Measurements from ENCODE around the gene APP. TPM values are rescaled to one million over a fixed set of nuclear protein-coding genes. Genes with fewer than 3 reads are reported as not detected.

Gene APP
- total RNA-seq, 4 donors from 2014 or later, result 234 to 376 (median 343) TPM

- Histone ChIP-seq H3K9me3 (no peaks in the 10 kb centered on the region), H3K27me3 (no peaks in the 10 kb centered on the region), H3K36me3 (no peaks in the 10 kb centered on the region), H3K4me1 (peaks cover 16% of the 10 kb centered on the region), H3K27ac (no peak overlapping the region), H3K4me3 (no peak overlapping the region)
- no peak for DNase-seq (ENCODE audit: low spot score in 2 of 2)
- TF ChIP-seq CTCF (IDR thresholded peaks at IDR 0.05) (no peak), POLR2A (IDR thresholded peaks at IDR 0.05) (no peak), EP300 (IDR thresholded peaks at IDR 0.05) (no peak)
- WGBS, result 44% methylated on average over 4 of the region's 4 CpGs
Measured at GRCh38 chr21:26098772-26099397, 71.7 kb downstream of the APP start.

- Histone ChIP-seq H3K36me3 (no peaks in the 10 kb centered on the region), H3K4me1 (peaks cover 16% of the 10 kb centered on the region), H3K4me3 (no peak overlapping the region), H3K27me3 (no peaks in the 10 kb centered on the region), H3K9me3 (no peaks in the 10 kb centered on the region), H3K27ac (no peak overlapping the region)
- TF ChIP-seq POLR2A (IDR thresholded peaks at IDR 0.05) (no peak), CTCF (IDR thresholded peaks at IDR 0.05) (no peak)
- WGBS, result 91% methylated on average over 4 of the region's 4 CpGs
- no peak for DNase-seq (ENCODE audit: low spot score in 2 of 2)
Measured at GRCh38 chr21:26097475-26097874, 73.1 kb downstream of the APP start.

- Histone ChIP-seq H3K4me3 (no peak overlapping the region), H3K27me3 (no peaks in the 10 kb centered on the region), H3K36me3 (no peaks in the 10 kb centered on the region), H3K9me3 (no peaks in the 10 kb centered on the region), H3K4me1 (peaks cover 16% of the 10 kb centered on the region), H3K27ac (no peak overlapping the region)
- WGBS, result 89% methylated on average over 13 of the region's 13 CpGs
- no peak for TF ChIP-seq CTCF (IDR thresholded peaks at IDR 0.05)
- no peak for TF ChIP-seq EP300 (IDR thresholded peaks at IDR 0.05)
- no peak for TF ChIP-seq POLR2A (IDR thresholded peaks at IDR 0.05)
- TF ChIP-seq POLR2AphosphoS5 (IDR thresholded peaks at IDR 0.05), result no peak
- DNase-seq (ENCODE audit: low spot score in 2 of 2), result no peak
Measured at GRCh38 chr21:26096494-26097371, 73.8 kb downstream of the APP start.

GRCh38 chr21:26095131-26095530 lies 75.4 kb downstream of the APP start:
- Histone ChIP-seq H3K4me3 (no peak overlapping the region), H3K4me1 (peaks cover 16% of the 10 kb centered on the region), H3K9me3 (no peaks in the 10 kb centered on the region), H3K27ac (no peak overlapping the region), H3K36me3 (no peaks in the 10 kb centered on the region), H3K27me3 (no peaks in the 10 kb centered on the region)
- TF ChIP-seq POLR2AphosphoS5 (IDR thresholded peaks at IDR 0.05) (no peak), CTCF (IDR thresholded peaks at IDR 0.05) (no peak), EP300 (IDR thresholded peaks at IDR 0.05) (no peak), POLR2A (IDR thresholded peaks at IDR 0.05) (no peak)
- no peak for DNase-seq (ENCODE audit: low spot score in 2 of 2)
- 88% methylated on average over 7 of the region's 7 CpGs for WGBS

- 79% methylated on average over 3 of the region's 3 CpGs for whole genome bisulfite sequencing
- no peaks in the 10 kb centered on the region for H3K9me3 ChIP-seq
- no peaks in the 10 kb centered on the region for H3K4me1 ChIP-seq
- H3K4me3 ChIP-seq, result no peak overlapping the region
- no peaks in the 10 kb centered on the region for H3K27me3 ChIP-seq
- no peaks in the 10 kb centered on the region for H3K36me3 ChIP-seq
- DNase-seq (ENCODE audit: low spot score in 2 of 2), result no peak
- TF ChIP-seq POLR2AphosphoS5 (IDR thresholded peaks at IDR 0.05) (no peak), CTCF (IDR thresholded peaks at IDR 0.05) (no peak), POLR2A (IDR thresholded peaks at IDR 0.05) (no peak), EP300 (IDR thresholded peaks at IDR 0.05) (no peak)
- no peak overlapping the region for H3K27ac ChIP-seq
Measured at GRCh38 chr21:26093122-26093521, 77.4 kb downstream of the APP start.
